ENCODE results near the gene CAST.

GRCh38 chr5:96761618-96762017 lies 99.4 kb downstream of the CAST start:
- TF ChIP-seq POLR2A (IDR thresholded peaks at IDR 0.05; ENCODE audit: low read length): no peak
- TF ChIP-seq GATA1 (IDR thresholded peaks at IDR 0.05; ENCODE audit: low read depth, low read length): no peak

Measured in erythroblast (primary cell).